ENCODE measurements around the gene KDM7A. TPM values are rescaled to one million over a fixed set of nuclear protein-coding genes. Genes with fewer than 3 reads are reported as not detected.
A peak's percentile ranks its signal among the peaks of the same experiment; 100 is the strongest.

KDM7A gene
- total RNA-seq, 2 donors from 2014 or later = 9.6 to 26.5 TPM

GRCh38 chr7:140062528-140063299 lies 114.1 kb downstream of the KDM7A start, which contains the start of gene PARP12:
Gene PARP12 (minus strand): TSS chr7:140062951. CDS start chr7:140062847, 104 bp downstream.
- Histone ChIP-seq H3K9me3 (no peaks in the 10 kb centered on the region), H3K27me3 (replicated peaks; ENCODE audit: insufficient read depth) (no peaks in the 10 kb centered on the region), H3K36me3 (no peaks in the 10 kb centered on the region), H3K4me1 (replicated peaks) (peaks cover 7% of the 10 kb centered on the region), H3K27ac (peak within 1 kb of the TSS; percentile 91 to 93), H3K4me3 (peak within 1 kb of the TSS; percentile 74 to 75)
- intact Hi-C loops (cut with DNase I) = loop anchor here (10.0 kb wide), 1 partner anchor 698 kb away; no protein-coding TSS in a partner anchor
- peak; percentile 82 for DNase-seq (ENCODE audit: low spot score)
- WGBS = 0% methylated on average over 60 of the region's 106 CpGs
- TF ChIP-seq POLR2AphosphoS5 (IDR thresholded peaks at IDR 0.05) = peak; percentile 34
- peak; percentile 54 for TF ChIP-seq POLR2A (IDR thresholded peaks at IDR 0.05)
- TF ChIP-seq CTCF (IDR thresholded peaks at IDR 0.05) = peak in 1 of 4 experiments; percentile 12

GRCh38 chr7:140062118-140062527 lies 114.7 kb downstream of the KDM7A start:
- H3K27ac ChIP-seq = peak overlapping the region; percentile 91 to 93
- peaks cover 7% of the 10 kb centered on the region for H3K4me1 ChIP-seq (replicated peaks)
- 11% methylated on average over 32 of the region's 32 CpGs for WGBS
- no peak for TF ChIP-seq POLR2A (IDR thresholded peaks at IDR 0.05)
- TF ChIP-seq POLR2AphosphoS5 (IDR thresholded peaks at IDR 0.05) = no peak
- no peak for TF ChIP-seq CTCF (IDR thresholded peaks at IDR 0.05)
- no peaks in the 10 kb centered on the region for H3K36me3 ChIP-seq
- no peak for DNase-seq (ENCODE audit: low spot score)
- peak overlapping the region; percentile 74 to 75 for H3K4me3 ChIP-seq
- H3K9me3 ChIP-seq = no peaks in the 10 kb centered on the region
- no peaks in the 10 kb centered on the region for H3K27me3 ChIP-seq (replicated peaks; ENCODE audit: insufficient read depth)
- intact Hi-C loops (cut with DNase I) = loop anchor here (10.0 kb wide), 1 partner anchor 697 kb away; no protein-coding TSS in a partner anchor

- Histone ChIP-seq H3K36me3 (no peaks in the 10 kb centered on the region), H3K4me1 (replicated peaks) (peaks cover 7% of the 10 kb centered on the region), H3K9me3 (no peaks in the 10 kb centered on the region), H3K4me3 (peak overlapping the region in 1 of 2 donors; percentile 75), H3K27me3 (replicated peaks; ENCODE audit: insufficient read depth) (no peaks in the 10 kb centered on the region), H3K27ac (peak overlapping the region; percentile 91 to 93)
- no peak for DNase-seq (ENCODE audit: low spot score)
- TF ChIP-seq POLR2A (IDR thresholded peaks at IDR 0.05) = no peak
- TF ChIP-seq POLR2AphosphoS5 (IDR thresholded peaks at IDR 0.05) = no peak
- no peak for TF ChIP-seq CTCF (IDR thresholded peaks at IDR 0.05)
- intact Hi-C loops (cut with DNase I) = loop anchor here (10.0 kb wide), 1 partner anchor 697 kb away; no protein-coding TSS in a partner anchor
- 100% methylated on average over 2 of the region's 2 CpGs for WGBS
These were observed 115.2 kb downstream of the KDM7A start for GRCh38 chr7:140061607-140061930.

- no peak overlapping the region for H3K4me3 ChIP-seq
- intact Hi-C loops (cut with DNase I) = loop anchor here (10.0 kb wide), 1 partner anchor 696 kb away; no protein-coding TSS in a partner anchor
- H3K4me1 ChIP-seq (replicated peaks) = peaks cover 7% of the 10 kb centered on the region
- no peak for DNase-seq (ENCODE audit: low spot score)
- no peak for TF ChIP-seq POLR2A (IDR thresholded peaks at IDR 0.05)
- TF ChIP-seq CTCF (IDR thresholded peaks at IDR 0.05) = no peak
- H3K27ac ChIP-seq = peak overlapping the region in 1 of 2 donors; percentile 93
- H3K27me3 ChIP-seq (replicated peaks; ENCODE audit: insufficient read depth) = no peaks in the 10 kb centered on the region
- H3K9me3 ChIP-seq = no peaks in the 10 kb centered on the region
- 81% methylated on average over 11 of the region's 11 CpGs for WGBS
- no peaks in the 10 kb centered on the region for H3K36me3 ChIP-seq
These were observed 115.8 kb downstream of the KDM7A start for GRCh38 chr7:140060788-140061606.

Measured in prostate gland (tissue), 2 donors.